MM.1S (cell line): ENCODE results near the gene DLEC1.
A peak's percentile ranks its signal among the peaks of the same experiment; 100 is the strongest.

Source experiments
- DNase-seq: peaks from one replicate; pipeline ENCODE4 v3.0.0-alpha.2; 2015
- H2AFZ ChIP-seq: fragments of 300-600 bp; sonication (generic); 2 replicates; pipeline ENCODE4 v1.6.0; 2016; ENCODE audit warnings: antibody characterized with exemption, low read length
- H3F3A ChIP-seq: fragments of 300-600 bp; sonication (generic); 2 replicates; pipeline ENCODE4 v1.6.1; 2016; ENCODE audit warnings: mild to moderate bottlenecking, antibody characterized with exemption, low read length, moderate library complexity, mixed read lengths; ENCODE audit not compliant: insufficient read depth
- H3K27ac ChIP-seq: fragments of 300-600 bp; sonication (generic); 2 replicates; pipeline ENCODE4 v1.5.1; 2016; ENCODE audit warnings: mild to moderate bottlenecking, low read length
- H3K27me3 ChIP-seq: fragments of 300-600 bp; sonication (generic); replicated peaks from 2 replicates; pipeline ENCODE4 v1.6.0; 2016; ENCODE audit warnings: low read length; ENCODE audit not compliant: insufficient read depth
- H3K36me3 ChIP-seq: fragments of 300-600 bp; sonication (generic); replicated peaks from 2 replicates; pipeline ENCODE4 v1.6.1; 2016; ENCODE audit warnings: mild to moderate bottlenecking, low read length, mixed read lengths; ENCODE audit not compliant: insufficient read depth
- H3K4me1 ChIP-seq: fragments of 300-600 bp; sonication (generic); 2 replicates; pipeline ENCODE4 v1.6.1; 2016; ENCODE audit warnings: low read length, mixed read lengths
- H3K4me2 ChIP-seq: fragments of 300-600 bp; sonication (generic); 2 replicates; pipeline ENCODE4 v1.6.0; 2016; ENCODE audit warnings: low read depth, low read length
- H3K4me3 ChIP-seq: fragments of 300-600 bp; sonication (generic); 2 replicates; pipeline ENCODE4 v1.5.1; 2016; ENCODE audit warnings: low read length, mixed read lengths
- H3K79me2 ChIP-seq: fragments of 300-600 bp; sonication (generic); 2 replicates; pipeline ENCODE4 v1.6.1; 2016; ENCODE audit warnings: mixed run types, low read length, mixed read lengths
- H3K9ac ChIP-seq: fragments of 300-600 bp; sonication (generic); 2 replicates; pipeline ENCODE4 v1.6.1; 2016; ENCODE audit warnings: low read length, mixed read lengths
- H3K9me2 ChIP-seq: fragments of 300-600 bp; sonication (generic); replicated peaks from 2 replicates; pipeline ENCODE4 v1.6.1; 2016; ENCODE audit warnings: mild to moderate bottlenecking, low read length, mixed read lengths; ENCODE audit not compliant: insufficient read depth
- H3K9me3 ChIP-seq: fragments of 300-600 bp; sonication (generic); replicated peaks from 2 replicates; pipeline ENCODE4 v1.6.1; 2016; ENCODE audit warnings: mild to moderate bottlenecking, low read length, mixed read lengths; ENCODE audit not compliant: insufficient read depth
- H4K20me1 ChIP-seq: fragments of 300-600 bp; sonication (generic); 2 replicates; pipeline ENCODE4 v1.6.1; 2016; ENCODE audit warnings: mild to moderate bottlenecking, low read length, moderate library complexity, mixed read lengths; ENCODE audit not compliant: insufficient read depth
- EZH2 ChIP-seq: fragments of 300-600 bp; sonication (generic); optimal IDR thresholded peaks from 2 replicates; pipeline ENCODE3; 2017; ENCODE audit warnings: low read depth, mild to moderate bottlenecking, antibody characterized with exemption, low read length, mixed read lengths
- EZH2phosphoT487 ChIP-seq: fragments of 300-600 bp; sonication (generic); IDR thresholded peaks from 2 replicates; pipeline ENCODE4 v1.6.1; 2018; ENCODE audit warnings: antibody characterized with exemption, low read length
- TF ChIP-seq, protein P1 (sequence below): fragments of 300-600 bp; sonication (generic); IDR thresholded peaks from 2 replicates; pipeline ENCODE4 v1.5.1; 2016; ENCODE audit warnings: antibody characterized with exemption, low read length, mixed read lengths

Gene DLEC1

DNA sequence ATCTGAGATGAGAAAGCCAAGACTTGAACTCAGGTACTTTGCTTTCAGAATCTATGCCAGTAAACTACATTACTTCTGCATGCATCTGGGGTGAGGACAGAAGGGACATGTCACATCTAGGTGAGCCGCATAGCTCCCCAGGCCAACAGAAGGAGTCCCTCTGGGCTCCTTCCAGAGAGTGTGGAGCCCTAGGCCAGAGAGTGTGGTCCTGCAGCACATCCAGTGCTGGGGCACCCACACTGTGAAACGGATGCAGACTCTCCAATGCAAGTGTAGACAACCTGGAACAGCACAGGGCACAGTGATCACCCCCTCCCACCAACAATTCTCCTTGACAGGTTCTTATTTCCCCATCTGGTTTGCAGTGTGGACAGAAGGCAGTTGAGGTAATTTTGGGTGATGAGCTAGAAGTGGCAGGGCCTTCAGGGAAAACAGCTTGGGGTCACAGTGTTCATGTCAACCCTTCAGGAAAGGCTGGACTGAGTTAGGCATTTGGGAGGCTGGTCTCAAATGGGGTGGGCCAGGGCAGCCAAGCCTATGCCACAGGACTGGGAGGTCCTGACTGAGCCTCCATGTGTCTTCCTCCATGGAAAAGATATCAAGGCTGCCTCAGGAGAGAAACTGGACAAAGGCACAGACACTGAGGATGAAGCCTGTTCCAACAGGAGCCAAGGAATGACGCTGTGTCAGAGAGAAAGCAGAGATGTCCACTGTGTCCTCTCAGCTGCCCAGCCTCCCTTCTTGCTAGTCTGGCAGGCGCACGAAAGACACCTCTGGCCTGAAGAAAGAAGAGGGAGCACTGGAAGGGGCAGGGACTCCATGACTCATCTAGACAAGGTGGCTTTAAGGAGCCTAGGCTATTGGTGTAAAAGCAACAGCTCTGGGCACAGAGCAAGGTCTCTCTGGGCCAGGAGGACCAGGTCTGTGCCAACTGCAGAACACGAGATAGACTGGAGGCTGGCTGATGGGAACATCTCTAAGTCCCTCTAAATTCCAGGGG is 11.2 kb upstream of the DLEC1 start:
- no peaks in the 10 kb centered on the region for H3K36me3 ChIP-seq
- DNase-seq, result no peak
- no peak overlapping the region for H3K4me3 ChIP-seq
- peaks cover 5% of the 10 kb centered on the region; the same call in 1 of the 2 replicates for H3K27me3 ChIP-seq
- H4K20me1 ChIP-seq, result no peaks in the 10 kb centered on the region
- no peak overlapping the region for H2AFZ ChIP-seq
- TF ChIP-seq EZH2 (no peak), EZH2phosphoT487 (no peak)
- TF ChIP-seq, protein P1, sequence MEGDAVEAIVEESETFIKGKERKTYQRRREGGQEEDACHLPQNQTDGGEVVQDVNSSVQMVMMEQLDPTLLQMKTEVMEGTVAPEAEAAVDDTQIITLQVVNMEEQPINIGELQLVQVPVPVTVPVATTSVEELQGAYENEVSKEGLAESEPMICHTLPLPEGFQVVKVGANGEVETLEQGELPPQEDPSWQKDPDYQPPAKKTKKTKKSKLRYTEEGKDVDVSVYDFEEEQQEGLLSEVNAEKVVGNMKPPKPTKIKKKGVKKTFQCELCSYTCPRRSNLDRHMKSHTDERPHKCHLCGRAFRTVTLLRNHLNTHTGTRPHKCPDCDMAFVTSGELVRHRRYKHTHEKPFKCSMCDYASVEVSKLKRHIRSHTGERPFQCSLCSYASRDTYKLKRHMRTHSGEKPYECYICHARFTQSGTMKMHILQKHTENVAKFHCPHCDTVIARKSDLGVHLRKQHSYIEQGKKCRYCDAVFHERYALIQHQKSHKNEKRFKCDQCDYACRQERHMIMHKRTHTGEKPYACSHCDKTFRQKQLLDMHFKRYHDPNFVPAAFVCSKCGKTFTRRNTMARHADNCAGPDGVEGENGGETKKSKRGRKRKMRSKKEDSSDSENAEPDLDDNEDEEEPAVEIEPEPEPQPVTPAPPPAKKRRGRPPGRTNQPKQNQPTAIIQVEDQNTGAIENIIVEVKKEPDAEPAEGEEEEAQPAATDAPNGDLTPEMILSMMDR, result no peak
- no peaks in the 10 kb centered on the region for H3K79me2 ChIP-seq
- no peak overlapping the region for H3K27ac ChIP-seq
- no peaks in the 10 kb centered on the region for H3K9me3 ChIP-seq
- no peak overlapping the region for H3K9ac ChIP-seq
- no peak overlapping the region for H3K4me2 ChIP-seq
- peaks cover 12% of the 10 kb centered on the region for H3K4me1 ChIP-seq
- peaks cover 13% of the 10 kb centered on the region for H3F3A ChIP-seq
- H3K9me2 ChIP-seq, result no peaks in the 10 kb centered on the region

DNA sequence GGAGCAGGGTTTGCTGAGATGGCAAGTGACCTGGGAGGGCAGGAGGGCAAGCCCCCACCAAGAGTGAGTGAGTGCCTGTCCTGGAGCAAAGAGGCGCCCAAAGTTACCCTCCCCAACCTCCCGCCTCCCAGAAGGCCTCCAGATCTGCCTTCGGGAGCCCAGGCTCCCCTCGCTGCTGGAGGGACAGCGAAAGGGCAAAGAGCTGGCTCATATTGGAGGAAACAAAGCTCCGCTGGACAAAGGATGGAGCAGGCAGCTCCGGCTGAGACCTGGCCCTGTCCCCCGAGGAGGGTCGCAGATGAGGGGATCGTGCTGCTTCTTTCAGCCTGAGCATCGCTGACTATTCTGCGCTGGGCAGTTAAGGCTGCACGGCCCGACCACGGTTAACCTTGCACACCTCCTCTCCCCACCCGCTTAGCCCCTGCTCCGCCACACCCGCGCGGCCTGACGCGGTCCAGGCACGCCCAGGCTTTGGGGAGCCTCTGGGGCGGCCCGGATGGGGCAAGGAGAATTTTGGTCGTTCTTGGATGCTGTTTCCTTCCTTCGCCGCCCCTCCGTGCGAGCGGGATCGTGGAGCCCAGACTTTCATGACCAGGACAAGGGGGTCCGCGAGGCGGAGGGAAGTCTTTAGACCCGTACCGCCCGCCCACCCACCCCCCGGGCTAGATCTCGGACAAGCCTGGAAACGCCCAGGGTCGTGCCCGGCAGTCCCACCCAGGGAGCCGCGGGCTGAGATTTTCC is 10.2 kb upstream of the DLEC1 start:
- H3K79me2 ChIP-seq, result no peaks in the 10 kb centered on the region
- H3K4me2 ChIP-seq, result peak overlapping the region; percentile 77; the same call in 1 of the 2 replicates
- no peak overlapping the region; the same call in 1 of the 2 replicates for H3K4me3 ChIP-seq
- H3K4me1 ChIP-seq, result peaks cover 8% of the 10 kb centered on the region
- no peak overlapping the region for H3K27ac ChIP-seq
- peaks cover 5% of the 10 kb centered on the region; the same call in 1 of the 2 replicates for H3K27me3 ChIP-seq
- H3K9ac ChIP-seq, result no peak overlapping the region
- H3F3A ChIP-seq, result peaks cover 8% of the 10 kb centered on the region
- TF ChIP-seq EZH2 (no peak), EZH2phosphoT487 (no peak)
- TF ChIP-seq, protein P1, result no peak
- H3K9me2 ChIP-seq, result no peaks in the 10 kb centered on the region
- no peaks in the 10 kb centered on the region for H3K9me3 ChIP-seq
- no peaks in the 10 kb centered on the region for H4K20me1 ChIP-seq
- H2AFZ ChIP-seq, result no peak overlapping the region
- H3K36me3 ChIP-seq, result no peaks in the 10 kb centered on the region
- DNase-seq, result no peak

DNA sequence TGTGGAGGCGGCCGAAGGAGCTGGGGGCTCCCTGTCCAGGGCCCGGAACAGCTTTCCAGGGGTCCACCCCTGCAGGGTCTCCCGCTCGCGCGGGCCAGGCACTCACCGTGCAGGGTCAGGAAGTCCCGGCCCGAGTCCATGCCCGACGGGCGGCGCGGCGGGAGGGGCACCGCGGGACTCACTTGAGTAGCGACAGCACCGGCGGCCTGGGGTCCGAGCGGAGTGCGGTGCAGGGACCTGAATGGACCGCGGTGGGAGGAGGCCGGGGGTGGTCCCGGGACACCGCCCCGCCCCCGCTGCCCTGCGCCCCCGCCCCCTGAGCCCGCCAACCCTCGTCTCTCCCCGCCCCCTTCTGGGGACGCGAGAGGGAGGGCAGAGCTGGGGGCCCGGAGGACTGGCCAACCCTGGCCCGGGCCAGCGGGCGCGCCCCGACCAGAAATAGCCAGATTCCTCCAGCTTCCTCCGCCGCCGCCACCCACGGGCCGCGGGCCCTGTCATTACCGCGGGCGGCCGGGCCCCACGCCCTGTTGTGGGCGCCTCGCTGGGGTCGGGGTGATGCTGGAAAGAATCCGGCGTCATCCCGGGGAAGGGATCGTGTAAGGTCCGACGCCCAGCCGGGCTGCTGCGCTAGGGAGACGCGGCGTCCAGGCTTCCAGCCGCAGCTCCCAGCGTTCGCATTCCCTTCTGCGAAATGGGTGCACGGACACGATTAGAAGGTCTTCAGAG is 9.4 kb upstream of the DLEC1 start, which contains the start of gene PLCD1:
PLCD1 (minus strand) TSS at position 243 of the 726 bp plus-strand sequence; CDS start at position 140, 103 bp downstream.
- Histone ChIP-seq H3K27ac (no peak within 1 kb of the TSS), H3K9me2 (no peaks in the 10 kb centered on the region), H3F3A (peaks cover 2% of the 10 kb centered on the region; the same call in 1 of the 2 replicates), H3K4me2 (peak within 1 kb of the TSS; percentile 77), H2AFZ (peak within 1 kb of the TSS; percentile 48; the same call in 1 of the 2 replicates), H4K20me1 (no peaks in the 10 kb centered on the region), H3K36me3 (no peaks in the 10 kb centered on the region), H3K27me3 (peaks cover 5% of the 10 kb centered on the region; the same call in 1 of the 2 replicates), H3K4me1 (peaks cover 7% of the 10 kb centered on the region; the same call in 1 of the 2 replicates), H3K4me3 (peak within 1 kb of the TSS; percentile 43), H3K9ac (no peak within 1 kb of the TSS), H3K79me2 (no peaks in the 10 kb centered on the region), H3K9me3 (no peaks in the 10 kb centered on the region)
- DNase-seq, result no peak
- TF ChIP-seq EZH2phosphoT487, result no peak
- TF ChIP-seq EZH2, result no peak
- TF ChIP-seq, protein P1, result no peak
